GM19193 (cell line): Measurements from ENCODE around the gene FBN1.

Experiments
- POLR2A ChIP-seq: IDR thresholded peaks from 4 replicates; pipeline ENCODE4 v1.6.1; 2011; ENCODE audit not compliant: insufficient read depth, insufficient read length; ENCODE audit errors: extremely low read depth

The FBN1 gene

GRCh38 chr15:48667701-48668100 lies 22.2 kb upstream of the FBN1 start:
- TF ChIP-seq POLR2A = no peak

- TF ChIP-seq POLR2A = no peak
Observed at GRCh38 chr15:48664436-48664835, 18.9 kb upstream of the FBN1 start.

GRCh38 chr15:48657950-48658591 lies 12.6 kb upstream of the FBN1 start:
- TF ChIP-seq POLR2A = no peak

- TF ChIP-seq POLR2A = no peak
Observed at GRCh38 chr15:48654801-48655200, 9.3 kb upstream of the FBN1 start.

- no peak for TF ChIP-seq POLR2A
Observed at GRCh38 chr15:48653913-48654670, 8.6 kb upstream of the FBN1 start.

GRCh38 chr15:48653216-48653615 lies 7.7 kb upstream of the FBN1 start:
- no peak for TF ChIP-seq POLR2A

GRCh38 chr15:48652510-48653076 lies 7.1 kb upstream of the FBN1 start:
- no peak for TF ChIP-seq POLR2A

- TF ChIP-seq POLR2A = no peak
Observed at GRCh38 chr15:48650931-48651330, 5.4 kb upstream of the FBN1 start.

GRCh38 chr15:48647962-48648361 lies 2.5 kb upstream of the FBN1 start:
- TF ChIP-seq POLR2A = no peak

GRCh38 chr15:48646331-48646730 lies 822 bp upstream of the FBN1 start:
- no peak for TF ChIP-seq POLR2A

GRCh38 chr15:48644827-48645557 lies 517 bp downstream of the FBN1 start:
- TF ChIP-seq POLR2A = no peak

GRCh38 chr15:48644467-48644826 lies 1.1 kb downstream of the FBN1 start:
- TF ChIP-seq POLR2A = no peak

GRCh38 chr15:48643776-48644466 lies 1.6 kb downstream of the FBN1 start:
- no peak for TF ChIP-seq POLR2A

GRCh38 chr15:48643206-48643605 lies 2.3 kb downstream of the FBN1 start:
- no peak for TF ChIP-seq POLR2A

- no peak for TF ChIP-seq POLR2A
Observed at GRCh38 chr15:48642795-48643194, 2.7 kb downstream of the FBN1 start.
